Suprapubic skin (tissue), 4 donors: Measurements from ENCODE around the gene NSD1.

Experiments used
- EP300 ChIP-seq: sonication (generic); formaldehyde crosslinking; IDR thresholded peaks from one replicate; pipeline ENCODE4 v1.6.1; 2017; ENCODE audit warnings: antibody characterized with exemption
- POLR2AphosphoS5 ChIP-seq, 3 donors: sonication (generic); formaldehyde crosslinking; IDR thresholded peaks; one replicate each; pipeline ENCODE4 v1.6.1; 2017; ENCODE audit warnings: antibody characterized with exemption in 3 of 3

GRCh38 chr5:177169271-177169670 is 35.7 kb downstream of the NSD1 start:
- no peak for TF ChIP-seq EP300
- TF ChIP-seq POLR2AphosphoS5 (IDR thresholded peaks at IDR 0.05) = no peak
